Anterior cingulate cortex (tissue), 58 donors: ENCODE results near the gene ZNF467.

Experiments used
- DNase-seq, 58 donors: peaks; one replicate each; lab custom pipeline; 2025; lab: John Stamatoyannopoulos, UW

The ZNF467 gene

GRCh38 chr7:149774237-149775175 is 1.1 kb upstream of the ZNF467 start:
- DNase-seq = no peak

DNA sequence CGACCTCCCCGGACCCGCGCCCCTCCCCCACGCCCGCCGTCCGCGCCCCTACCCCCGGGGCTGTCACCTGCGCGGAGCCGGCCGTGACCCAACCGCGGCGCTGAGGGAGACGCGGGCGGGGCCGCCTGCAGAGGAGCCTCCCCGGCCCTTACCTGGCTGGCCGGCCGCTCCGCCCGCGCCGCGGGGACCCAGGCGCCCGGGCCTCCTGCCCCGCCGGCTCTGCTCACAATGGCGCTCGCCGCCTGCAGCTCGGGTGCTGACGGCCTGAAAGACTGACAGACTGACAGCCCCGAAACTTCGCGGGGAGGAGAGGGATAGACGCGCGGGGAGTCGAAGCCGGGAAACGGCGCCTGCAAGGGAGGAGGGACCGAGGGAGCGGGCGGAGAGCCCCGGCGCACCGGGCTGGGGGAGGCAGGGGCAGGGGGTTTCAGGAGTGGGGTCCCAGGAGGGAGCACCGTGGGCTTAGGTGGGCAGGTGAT is 393 bp downstream of the ZNF467 start:
- peak in 2 of 58 donors; percentile 40 to 52 for DNase-seq

- DNase-seq = peak in 19 of 58 donors; percentile 41 to 79 (median 61)
These were observed 990 bp downstream of the ZNF467 start for GRCh38 chr7:149772241-149772955.

DNA sequence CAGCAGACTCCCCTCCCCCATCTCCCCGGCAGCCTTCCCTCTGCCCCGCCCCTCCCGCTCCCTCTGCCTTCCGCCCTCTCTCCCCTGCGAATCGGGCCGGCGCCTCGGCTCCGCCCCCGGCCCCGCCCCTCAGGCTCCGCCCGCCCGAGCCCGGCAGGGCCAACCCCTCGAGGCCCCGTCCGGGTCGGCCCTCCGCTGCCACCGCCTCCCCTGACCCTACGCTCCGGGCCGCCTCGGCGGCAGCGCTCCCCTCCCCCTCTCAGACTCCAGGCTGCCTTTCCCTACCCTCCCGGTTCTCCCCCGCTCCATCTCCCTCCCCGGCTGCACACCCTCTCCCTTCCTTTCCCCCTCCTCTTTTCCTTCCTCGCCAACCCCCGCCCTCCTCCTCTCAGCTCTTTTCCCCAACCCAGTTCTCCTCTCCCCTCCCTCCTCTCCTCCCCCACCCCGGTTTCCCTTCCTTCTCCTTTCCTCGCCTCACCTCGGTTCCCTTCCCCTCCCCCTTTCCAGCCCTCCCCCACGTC is 1.6 kb downstream of the ZNF467 start:
- peak in 57 of 58 donors; percentile 13 to 90 (median 79) for DNase-seq

GRCh38 chr7:149770728-149771636 is 2.4 kb downstream of the ZNF467 start:
- DNase-seq = peak in 2 of 58 donors; percentile 57 to 59

- DNase-seq = no peak
These were observed 3.5 kb downstream of the ZNF467 start for GRCh38 chr7:149769915-149770314.

DNA sequence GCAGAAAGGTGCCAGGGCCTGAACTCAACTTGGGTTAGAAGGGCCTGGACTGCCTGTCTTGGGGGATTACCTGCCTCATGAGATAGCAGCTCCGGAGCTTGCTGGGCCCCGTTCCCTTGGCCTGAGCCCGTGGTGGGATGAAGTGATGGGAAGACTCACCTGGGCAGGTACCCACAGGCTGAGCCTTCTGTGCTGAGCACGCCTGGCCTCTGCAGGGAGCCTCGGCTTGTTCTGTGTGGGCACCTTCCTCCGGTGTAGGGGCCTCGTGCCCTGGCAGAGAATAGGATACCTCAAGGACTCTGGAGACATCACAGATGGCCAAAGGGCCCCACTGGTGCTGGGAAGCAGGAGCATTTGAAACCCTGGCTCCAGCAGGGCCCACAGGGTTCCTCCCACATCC is 4.5 kb downstream of the ZNF467 start:
- no peak for DNase-seq

DNA sequence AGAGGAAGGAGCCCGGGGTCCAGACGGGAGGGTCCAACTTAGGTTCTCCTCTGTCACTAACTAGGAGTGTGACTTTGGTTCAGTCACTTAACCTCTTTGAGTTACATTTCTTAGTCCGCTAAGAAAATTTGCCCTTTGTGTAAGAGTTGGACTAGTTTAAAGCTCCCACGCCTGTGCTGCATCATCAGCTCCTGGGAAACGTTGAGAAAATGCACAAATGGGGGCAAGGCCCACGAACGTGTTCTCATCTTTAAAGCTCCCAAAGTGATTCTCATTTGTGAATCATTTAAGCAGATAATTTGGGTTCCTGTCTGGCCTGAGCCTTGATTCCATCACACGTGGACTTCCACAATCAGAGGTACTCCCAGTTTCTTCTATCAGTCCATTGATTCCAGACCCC is 6.3 kb downstream of the ZNF467 start:
- DNase-seq = no peak

DNA sequence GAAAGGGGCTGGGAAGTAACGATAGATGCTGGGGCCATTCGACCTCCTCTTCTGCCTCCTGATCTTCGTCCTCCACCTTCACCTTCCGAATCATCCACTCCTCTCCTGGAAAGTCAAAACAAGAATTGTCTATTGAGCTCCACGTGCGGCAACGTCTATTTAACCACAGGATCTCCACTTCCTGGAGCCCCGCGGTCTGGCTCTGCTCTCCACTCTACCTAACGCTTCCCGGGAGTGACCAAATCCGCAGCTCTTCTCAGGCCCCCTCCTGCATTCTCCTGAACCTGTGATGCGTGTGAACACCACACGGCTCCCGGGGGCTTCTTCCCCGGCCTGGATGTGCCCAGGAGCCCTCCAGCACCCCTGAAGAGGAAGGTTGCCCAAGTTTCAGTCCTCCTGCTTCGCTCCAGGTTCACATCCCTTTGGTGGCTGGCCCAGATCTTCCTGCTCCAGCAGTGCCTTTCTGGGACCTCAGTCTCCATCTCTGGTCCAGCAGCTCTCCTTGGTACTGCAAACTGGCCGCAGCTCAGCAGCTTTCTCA is 7.2 kb downstream of the ZNF467 start:
- DNase-seq = no peak

GRCh38 chr7:149765399-149766121 is 7.8 kb downstream of the ZNF467 start:
- no peak for DNase-seq

- DNase-seq = no peak
These were observed 8.6 kb downstream of the ZNF467 start for GRCh38 chr7:149764481-149765398.

- DNase-seq = no peak
These were observed 9.7 kb downstream of the ZNF467 start for GRCh38 chr7:149763563-149764240.

GRCh38 chr7:149762610-149763009 is 10.8 kb downstream of the ZNF467 start:
- no peak for DNase-seq

GRCh38 chr7:149762089-149762488 is 11.3 kb downstream of the ZNF467 start:
- DNase-seq = no peak

DNA sequence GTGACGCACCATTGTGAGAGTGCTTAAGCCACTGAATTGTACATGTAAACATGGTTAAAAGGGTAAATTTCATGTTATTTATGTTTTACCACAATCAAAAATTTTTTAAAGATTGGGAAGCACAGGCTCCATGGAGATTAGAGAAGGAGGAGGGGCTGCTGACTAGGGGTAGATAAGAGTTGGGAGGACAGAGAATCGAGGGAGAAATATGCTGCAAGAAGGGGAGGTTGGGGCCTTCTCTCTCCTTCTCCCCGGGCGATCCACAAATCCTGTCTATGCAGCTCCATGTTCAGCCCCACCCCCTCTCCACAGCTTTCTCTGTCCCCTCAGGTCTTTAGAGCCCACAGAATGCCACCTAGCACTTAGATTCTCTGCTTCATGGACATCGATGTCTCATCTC is 12.1 kb downstream of the ZNF467 start:
- no peak for DNase-seq

GRCh38 chr7:149760538-149760937 is 12.8 kb downstream of the ZNF467 start:
- DNase-seq = no peak

DNA sequence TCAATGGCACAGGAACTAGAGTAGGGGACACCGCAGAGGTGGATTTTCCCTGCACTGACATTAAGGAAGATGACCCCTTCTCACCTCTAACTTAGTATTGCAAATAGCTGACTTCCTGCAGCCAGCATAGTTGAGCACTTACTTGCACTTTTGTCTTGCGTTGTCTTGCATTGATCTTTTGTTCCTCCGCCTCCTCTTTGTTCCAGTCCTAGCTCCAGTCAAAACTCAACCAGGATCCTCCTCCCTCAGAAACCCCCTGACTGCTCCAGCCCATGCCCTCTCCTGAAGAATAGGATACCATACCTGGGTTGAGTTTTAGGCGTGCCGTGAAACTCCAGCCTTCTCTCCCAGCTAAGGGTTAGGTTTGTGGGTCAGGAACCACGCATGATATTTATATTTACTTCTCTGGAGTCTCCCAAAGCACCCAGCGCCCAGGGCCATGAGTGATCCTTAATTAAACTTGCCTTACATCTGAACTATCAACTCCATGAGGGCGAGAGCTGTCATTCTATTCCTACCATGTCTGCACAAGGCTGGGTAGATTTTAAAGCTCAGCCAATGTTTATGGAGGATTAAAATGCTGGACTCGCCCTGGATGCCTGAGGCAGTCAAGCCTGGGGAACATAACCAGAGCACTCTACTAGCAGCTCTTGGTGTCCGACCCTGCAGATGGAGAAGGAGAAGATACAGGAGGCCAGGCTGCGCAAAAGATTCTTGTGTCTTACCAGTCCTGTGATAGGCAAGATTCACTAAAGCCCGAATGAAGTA is 14.1 kb downstream of the ZNF467 start:
- DNase-seq = no peak
